IPS DF 6.9 (cell line): ENCODE data around the gene AMBP.

Experiments used
- DNase-seq: peaks from one replicate; pipeline ENCODE4 v3.0.0-alpha.2; 2013; ENCODE audit warnings: low read depth, low spot score
- H3K27ac ChIP-seq: one replicate; pipeline ENCODE4 v1.5.1; 2013; ENCODE audit warnings: low read length, control low read depth
- H3K27me3 ChIP-seq: 2 replicates; pipeline ENCODE4 v1.6.1; 2013; ENCODE audit warnings: mild to moderate bottlenecking, low read length; ENCODE audit not compliant: control insufficient read depth, insufficient read depth
- H3K36me3 ChIP-seq: 2 replicates; pipeline ENCODE4 v1.6.1; 2013; ENCODE audit warnings: low read length; ENCODE audit not compliant: control insufficient read depth, insufficient read depth
- H3K4me1 ChIP-seq: 2 replicates; pipeline ENCODE4 v1.6.1; 2013; ENCODE audit warnings: low read length; ENCODE audit not compliant: control insufficient read depth, insufficient read depth
- H3K4me3 ChIP-seq: 2 replicates; pipeline ENCODE4 v1.5.1; 2013; ENCODE audit warnings: mild to moderate bottlenecking, low read length
- H3K9me3 ChIP-seq: 2 replicates; pipeline ENCODE4 v1.6.1; 2013; ENCODE audit warnings: low read length, inconsistent platforms; ENCODE audit not compliant: control insufficient read depth, insufficient read depth
- WGBS: extraction: QIAGEN DNeasy Blood & Tissue Kit; methylation state at CpG from one replicate; pipeline ENCODE4 v1.1.7; 2013; ENCODE audit warnings: mixed read lengths, missing lambda C conversion rate; ENCODE audit not compliant: insufficient read length, insufficient coverage; 5-methylcytosine and 5-hydroxymethylcytosine counted together

The AMBP gene

DNA sequence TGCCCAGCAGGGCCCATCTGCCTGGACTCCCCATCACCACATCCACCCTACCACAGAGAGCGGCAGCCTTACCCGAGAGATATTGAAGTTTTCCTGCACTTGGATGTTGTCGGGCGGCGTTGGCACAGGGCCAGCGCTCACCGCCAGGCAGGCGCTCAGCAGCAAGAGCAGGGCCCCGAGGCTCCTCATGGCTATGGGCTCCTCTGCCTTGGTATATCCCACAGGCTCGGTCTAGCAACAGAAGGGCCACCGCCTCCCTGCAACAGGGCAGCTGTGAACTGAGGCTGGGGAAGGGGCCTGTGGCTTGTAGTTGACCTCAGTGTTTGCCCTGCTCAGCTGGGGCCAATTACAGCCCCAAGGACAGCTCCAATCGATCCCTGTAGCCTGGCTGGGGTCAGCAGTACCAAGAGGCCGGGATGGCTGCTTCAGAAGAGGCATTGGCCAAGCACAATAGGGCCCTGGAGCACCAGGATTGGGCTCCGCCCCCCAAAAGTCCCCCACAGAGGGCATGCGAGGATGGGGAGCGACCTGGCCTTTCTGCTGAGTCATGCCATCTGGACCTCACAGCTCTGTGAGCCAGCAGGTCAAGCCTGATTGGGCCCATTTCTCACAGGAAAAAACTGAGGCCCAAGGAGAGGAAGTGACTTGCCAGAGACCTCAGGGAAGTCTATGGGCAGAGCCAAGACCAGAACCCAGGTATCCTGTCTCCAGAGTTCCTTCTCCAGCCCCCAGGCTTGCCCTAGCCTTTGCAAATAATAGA, at the start of gene AMBP:
Gene AMBP, minus strand, starts transcription at position 280 of the 760 bp plus-strand sequence. Its CDS starts 91 bp downstream, at position 189.
- H3K4me3 ChIP-seq, result no peak within 1 kb of the TSS
- no peaks in the 10 kb centered on the region for H3K36me3 ChIP-seq
- no peaks in the 10 kb centered on the region; the same call in 1 of the 2 replicates for H3K4me1 ChIP-seq
- H3K27ac ChIP-seq, result no peak within 1 kb of the TSS
- H3K27me3 ChIP-seq, result no peaks in the 10 kb centered on the region
- no CpG with 5 or more reads among the region's 16 CpGs for WGBS
- DNase-seq, result no peak
- no peaks in the 10 kb centered on the region for H3K9me3 ChIP-seq

DNA sequence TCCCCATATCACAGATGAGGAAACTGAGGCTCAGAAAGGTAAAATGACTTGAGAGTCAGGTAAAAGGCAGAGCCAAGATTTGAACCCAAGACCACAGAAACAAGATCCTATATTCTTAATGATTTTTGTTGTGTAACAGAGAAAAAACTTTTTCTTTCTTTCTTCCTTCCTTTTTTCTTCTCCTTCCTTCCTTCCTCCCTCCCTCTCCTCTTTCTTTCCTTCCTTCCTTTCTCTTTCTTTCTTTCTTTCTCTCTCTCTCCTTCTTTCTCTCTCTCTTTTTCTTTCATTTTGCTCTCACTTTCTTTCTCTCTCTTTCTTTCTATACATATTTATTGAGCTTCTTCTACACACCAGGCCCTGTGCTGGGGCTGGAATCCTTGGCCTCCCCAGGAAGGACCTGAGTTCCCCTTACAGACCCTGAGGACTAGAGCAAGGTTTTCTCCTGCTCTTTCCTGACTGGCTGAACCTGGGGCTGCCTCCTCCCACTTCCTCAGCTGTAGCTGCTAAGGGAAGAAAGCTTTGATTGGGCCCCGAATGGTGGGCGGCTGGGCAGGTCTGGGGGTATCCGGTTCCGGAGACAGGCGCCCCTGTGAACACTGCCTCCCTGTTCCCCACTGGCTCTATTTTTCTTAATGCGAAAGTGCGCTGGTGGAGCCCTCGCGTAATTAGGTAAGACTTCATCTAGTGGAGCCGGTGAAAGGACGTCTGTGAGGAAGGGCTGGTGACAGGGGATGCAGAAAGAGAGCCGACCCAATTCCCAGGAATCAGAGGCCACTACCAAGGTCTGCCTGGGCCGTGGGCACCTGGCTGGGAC, 48.4 kb upstream of the AMBP start:
- WGBS, result no CpG with 5 or more reads among the region's 13 CpGs
- no peaks in the 10 kb centered on the region for H3K36me3 ChIP-seq
- H3K4me1 ChIP-seq, result no peaks in the 10 kb centered on the region
- H3K9me3 ChIP-seq, result no peaks in the 10 kb centered on the region
- DNase-seq, result no peak
- no peak overlapping the region for H3K27ac ChIP-seq
- H3K27me3 ChIP-seq, result no peaks in the 10 kb centered on the region
- no peak overlapping the region for H3K4me3 ChIP-seq

DNA sequence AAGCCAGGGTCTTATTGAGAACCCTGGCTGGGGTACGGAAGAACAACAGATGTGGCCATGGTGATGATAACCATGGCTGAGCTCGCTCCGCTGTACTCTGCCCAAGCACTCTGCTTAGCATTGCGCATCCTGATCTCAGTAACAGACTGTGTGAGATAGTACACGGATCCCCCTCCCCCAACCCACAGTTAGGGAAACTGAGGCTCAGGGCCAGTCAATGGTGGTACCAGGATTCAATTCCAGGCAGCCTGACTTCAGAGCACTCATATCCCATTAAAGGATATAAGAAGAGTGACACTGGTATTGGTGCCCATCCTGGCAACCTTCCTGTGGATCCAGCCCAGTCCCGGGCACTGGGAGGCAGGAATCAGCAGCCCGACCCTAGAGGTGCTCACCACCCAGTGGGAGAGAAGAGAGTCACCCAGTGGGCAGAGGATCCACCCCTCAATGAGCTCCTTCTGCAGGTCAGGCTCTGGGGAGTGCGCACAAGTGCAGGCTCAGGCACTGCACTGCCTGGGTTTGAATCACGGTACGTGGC, 47.4 kb upstream of the AMBP start:
- Histone ChIP-seq H3K4me3 (no peak overlapping the region), H3K27me3 (no peaks in the 10 kb centered on the region)

DNA sequence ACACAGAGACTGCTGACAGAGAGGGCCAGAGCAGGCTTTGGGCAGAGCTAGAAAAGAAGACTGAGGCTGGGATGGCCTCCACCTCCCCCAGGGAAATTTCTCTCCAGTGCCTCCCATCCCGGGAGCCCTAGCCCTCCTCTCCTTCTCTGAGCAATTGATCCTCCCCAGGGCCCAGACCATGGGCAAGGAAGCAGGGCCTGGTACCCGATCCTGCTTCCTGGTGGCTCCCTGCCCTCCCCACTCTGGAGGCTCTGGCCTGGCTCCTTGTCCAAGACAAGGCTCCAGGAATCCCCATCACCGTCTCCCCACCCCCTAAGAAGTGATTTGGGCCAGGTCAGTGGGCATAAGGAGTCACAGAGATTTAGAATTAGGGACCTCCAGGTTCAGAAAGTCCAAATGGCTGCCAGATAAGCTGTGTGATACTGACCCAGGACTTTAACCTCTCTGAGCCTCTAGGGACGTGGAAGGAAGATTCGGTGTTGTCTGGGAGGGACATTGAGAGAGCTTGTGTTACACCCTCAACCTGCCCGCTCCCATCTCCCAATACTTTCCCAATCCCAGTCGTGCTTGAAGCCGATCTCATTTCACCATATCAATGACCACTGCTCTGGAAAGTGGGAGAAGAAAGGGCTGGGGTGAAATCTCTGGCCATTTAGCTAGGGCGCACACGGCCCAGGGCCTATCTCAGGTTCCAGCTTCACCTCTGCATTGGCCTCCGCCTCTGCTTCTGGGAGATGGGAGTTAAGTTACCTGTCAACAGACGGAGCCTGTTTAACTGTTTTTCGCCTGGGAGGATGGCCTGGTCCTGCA, 46.8 kb upstream of the AMBP start:
- no peaks in the 10 kb centered on the region for H3K4me1 ChIP-seq
- DNase-seq, result no peak
- no peaks in the 10 kb centered on the region for H3K9me3 ChIP-seq
- no CpG with 5 or more reads among the region's 13 CpGs for WGBS
- H3K27ac ChIP-seq, result no peak overlapping the region
- H3K27me3 ChIP-seq, result no peaks in the 10 kb centered on the region
- no peak overlapping the region for H3K4me3 ChIP-seq
- no peaks in the 10 kb centered on the region for H3K36me3 ChIP-seq

More for the DNA sequence above, 47.4 kb upstream of the AMBP start:
- no peaks in the 10 kb centered on the region for H3K36me3 ChIP-seq
- no CpG with 5 or more reads among the region's 10 CpGs for WGBS
- no peak overlapping the region for H3K27ac ChIP-seq
- DNase-seq, result no peak
- no peaks in the 10 kb centered on the region for H3K4me1 ChIP-seq
- H3K9me3 ChIP-seq, result no peaks in the 10 kb centered on the region

DNA sequence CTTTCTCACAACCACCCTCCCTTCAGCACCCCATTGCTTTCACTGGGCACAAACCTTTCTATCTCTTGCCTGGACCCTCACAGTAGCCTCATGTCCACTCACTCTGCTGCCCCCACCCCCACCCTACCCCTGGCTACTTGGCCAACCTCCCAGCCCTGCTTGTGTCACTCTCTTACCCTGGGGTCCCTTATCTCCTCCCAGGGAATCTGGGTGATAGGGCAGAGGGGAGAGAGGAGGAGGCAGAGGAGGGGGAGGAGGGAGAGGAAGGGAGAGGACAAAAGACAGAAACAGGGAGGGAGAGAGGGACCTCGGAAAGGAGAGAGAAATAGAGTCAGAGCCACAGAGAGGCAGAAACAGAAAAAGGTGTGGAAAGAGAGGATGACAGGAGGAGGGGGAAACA, 46.0 kb upstream of the AMBP start:
- WGBS, result no CpG with 5 or more reads among the region's 1 CpG
- H3K4me1 ChIP-seq, result no peaks in the 10 kb centered on the region
- no peak overlapping the region for H3K4me3 ChIP-seq
- no peaks in the 10 kb centered on the region for H3K36me3 ChIP-seq
- H3K27ac ChIP-seq, result no peak overlapping the region
- no peaks in the 10 kb centered on the region for H3K9me3 ChIP-seq
- no peak for DNase-seq
- H3K27me3 ChIP-seq, result no peaks in the 10 kb centered on the region

DNA sequence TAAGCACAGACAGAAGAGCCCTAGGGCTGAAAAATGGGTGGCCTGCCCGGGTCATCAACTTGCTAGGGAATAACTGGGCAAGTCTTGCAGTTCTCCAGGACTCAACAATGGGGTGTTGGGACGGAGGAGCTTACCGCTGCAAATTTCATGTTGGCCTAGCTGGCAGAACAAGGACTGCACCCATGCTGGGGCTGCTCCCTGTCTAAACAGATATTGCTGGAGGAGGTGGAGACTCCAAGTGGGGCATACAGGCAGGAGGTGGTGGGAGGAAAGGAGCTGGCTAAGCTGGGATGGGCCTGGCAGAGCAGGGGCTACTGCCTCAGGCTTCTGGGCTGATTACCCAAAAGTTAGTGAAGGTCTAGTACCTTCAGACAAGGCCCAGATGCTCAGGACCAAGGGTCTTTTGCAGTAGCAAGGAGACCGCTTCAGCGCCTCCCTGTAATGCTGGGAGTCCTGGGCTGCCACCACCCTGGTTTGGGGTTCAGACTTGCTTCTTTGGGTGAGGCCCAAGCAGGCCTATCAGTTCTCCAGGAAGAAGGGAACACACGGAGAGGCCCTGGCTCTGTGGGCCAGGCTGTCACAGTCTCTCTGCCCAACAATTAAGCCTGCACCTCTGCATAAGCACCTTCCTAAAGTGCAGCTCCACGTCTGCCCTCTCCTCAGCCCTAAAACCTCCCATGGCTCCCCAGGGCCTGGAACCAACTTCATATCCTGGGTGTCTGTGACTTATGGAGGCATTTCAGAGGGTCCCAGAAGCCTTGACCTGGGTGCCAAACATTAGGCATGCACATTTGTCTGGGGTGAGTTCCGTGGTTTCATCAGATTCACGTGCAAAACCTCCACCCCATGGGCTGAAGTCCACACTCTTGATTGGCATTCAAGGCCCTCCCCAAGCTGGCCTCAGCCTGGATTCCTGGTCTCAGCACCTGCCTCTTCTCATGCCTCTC, 45.2 kb upstream of the AMBP start:
- Histone ChIP-seq H3K4me1 (no peaks in the 10 kb centered on the region), H3K27me3 (no peaks in the 10 kb centered on the region), H3K4me3 (no peak overlapping the region), H3K27ac (no peak overlapping the region), H3K36me3 (no peaks in the 10 kb centered on the region), H3K9me3 (no peaks in the 10 kb centered on the region)
- whole genome bisulfite sequencing, result no CpG with 5 or more reads among the region's 9 CpGs
- no peak for DNase-seq

DNA sequence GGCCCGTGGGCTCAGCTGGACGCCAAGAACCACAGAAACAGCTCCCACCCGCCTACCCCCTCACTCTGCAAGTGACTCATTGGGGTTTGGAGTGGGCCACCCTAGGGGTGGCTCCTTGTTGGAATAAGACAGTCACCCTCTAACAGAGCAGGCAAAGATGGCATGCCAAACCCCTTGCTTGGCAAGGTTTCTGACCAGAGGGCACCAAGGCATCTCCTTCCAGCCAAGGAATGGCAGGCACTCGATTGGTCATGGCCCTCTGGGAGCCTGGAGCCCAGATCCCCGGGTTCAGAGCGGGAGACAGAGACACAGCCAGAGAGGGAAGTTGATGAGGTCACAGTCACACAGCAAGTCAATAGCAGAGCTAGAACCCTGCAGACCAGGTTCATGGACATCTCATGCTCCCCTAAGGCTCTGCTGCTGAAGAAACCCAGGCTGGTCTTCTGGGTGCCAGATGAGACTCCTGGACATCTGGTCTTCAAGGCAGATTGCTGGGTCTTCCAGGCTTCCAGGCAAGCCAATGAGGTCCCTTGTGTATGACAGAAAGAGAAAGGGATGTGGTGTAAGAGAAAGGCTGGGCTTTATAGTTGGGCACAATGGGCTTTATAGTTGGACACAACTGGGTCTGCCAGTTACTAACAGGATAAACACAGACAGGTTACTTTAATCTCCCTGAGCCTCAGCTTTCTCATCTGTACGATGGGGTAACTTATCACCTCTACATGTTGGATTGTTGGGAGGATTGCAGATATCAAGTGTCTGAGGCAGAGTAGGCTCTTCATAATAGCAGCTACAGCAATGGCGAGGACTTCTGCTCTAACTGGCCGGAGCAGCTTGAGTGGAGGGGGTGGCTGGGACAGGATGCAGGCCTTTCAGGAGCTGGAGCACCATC, 44.3 kb upstream of the AMBP start:
- H3K4me3 ChIP-seq, result no peak overlapping the region
- DNase-seq, result no peak
- H3K27ac ChIP-seq, result no peak overlapping the region
- no peaks in the 10 kb centered on the region for H3K27me3 ChIP-seq
- no peaks in the 10 kb centered on the region for H3K9me3 ChIP-seq
- no peaks in the 10 kb centered on the region for H3K4me1 ChIP-seq
- no CpG with 5 or more reads among the region's 9 CpGs for WGBS
- no peaks in the 10 kb centered on the region for H3K36me3 ChIP-seq

DNA sequence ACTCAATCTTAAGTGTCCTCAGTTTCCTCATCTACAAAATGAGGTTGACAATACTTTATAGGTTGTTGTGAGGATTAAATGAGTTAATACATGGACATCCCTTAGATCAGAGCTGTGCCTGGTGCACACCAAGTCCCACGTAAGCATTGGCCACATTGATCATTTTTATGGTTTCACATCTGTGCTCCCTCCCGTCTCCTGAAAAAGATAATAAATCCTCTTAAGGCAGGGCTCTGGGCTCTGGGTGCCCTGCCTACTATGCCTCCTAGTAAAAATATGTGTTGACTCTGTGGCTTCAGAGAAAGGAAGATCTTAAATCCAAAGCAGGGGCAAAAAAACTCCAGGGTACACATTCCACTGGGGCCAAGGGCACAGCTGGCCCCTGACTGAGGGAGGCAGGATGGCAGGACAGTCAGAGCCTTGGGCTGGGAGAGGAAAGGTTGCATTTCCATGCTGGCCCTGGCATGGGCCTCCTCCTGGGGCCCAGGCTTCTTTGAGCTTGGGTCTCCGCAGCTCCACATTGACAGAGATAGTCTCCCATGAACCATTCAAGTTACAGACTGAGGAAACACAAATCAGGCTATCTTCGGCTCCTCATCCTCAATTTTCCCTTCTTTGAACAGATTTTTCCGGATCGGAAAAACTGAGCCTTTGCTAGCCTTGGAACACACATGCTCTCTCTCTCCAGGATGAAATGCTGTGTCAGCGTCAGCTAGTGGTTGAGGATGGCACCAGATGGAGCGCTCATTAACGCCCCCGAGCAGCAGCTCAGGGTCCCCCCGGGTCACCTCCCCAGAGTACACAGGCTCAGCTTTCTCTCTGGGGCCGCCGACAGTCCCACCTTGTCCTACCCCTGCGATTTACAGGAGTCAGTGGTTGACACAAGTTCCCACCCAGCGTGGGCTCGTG, 43.4 kb upstream of the AMBP start:
- Histone ChIP-seq H3K27ac (no peak overlapping the region), H3K4me1 (no peaks in the 10 kb centered on the region), H3K4me3 (no peak overlapping the region), H3K36me3 (no peaks in the 10 kb centered on the region), H3K27me3 (no peaks in the 10 kb centered on the region), H3K9me3 (no peaks in the 10 kb centered on the region)
- WGBS, result no CpG with 5 or more reads among the region's 16 CpGs
- no peak for DNase-seq
